HepG2 (cell line): Measurements from ENCODE around the gene SPHK1. TPM values are rescaled to one million over a fixed set of nuclear protein-coding genes. Genes with fewer than 3 reads are reported as not detected.

ENCODE experiments used
- GPN1 ChIP-seq: sonication (generic); formaldehyde crosslinking; IDR thresholded peaks from 2 replicates; pipeline ENCODE4 v1.5.1; 2020; ENCODE audit warnings: missing genetic modification reagents, borderline replicate concordance
- MAX ChIP-seq: IDR thresholded peaks from 2 replicates; pipeline ENCODE4 v1.6.1; 2012; ENCODE audit warnings: inconsistent platforms
- MLLT10 ChIP-seq: sonication (generic); formaldehyde crosslinking; IDR thresholded peaks from 2 replicates; pipeline ENCODE4 v1.4.0; 2020; ENCODE audit warnings: missing genetic modification reagents
- RCOR2 ChIP-seq: IDR thresholded peaks from 2 replicates; pipeline ENCODE4 v1.6.1; 2016; ENCODE audit warnings: missing biosample characterization, missing genetic modification reagents
- SRF ChIP-seq: IDR thresholded peaks from 2 replicates; pipeline ENCODE4 v1.6.1; 2011; ENCODE audit warnings: mild to moderate bottlenecking, low read depth, low read length, moderate library complexity
- ZBTB39 ChIP-seq: sonication (generic); formaldehyde crosslinking; IDR thresholded peaks from 2 replicates; pipeline ENCODE4 v1.5.0; 2020; ENCODE audit warnings: missing genetic modification reagents
- ZNF34 ChIP-seq: sonication (generic); formaldehyde crosslinking; IDR thresholded peaks from 2 replicates; pipeline ENCODE4 v1.4.0; 2020; ENCODE audit warnings: mild to moderate bottlenecking, missing genetic modification reagents, borderline replicate concordance
- ZNF547 ChIP-seq: sonication (generic); formaldehyde crosslinking; IDR thresholded peaks from 2 replicates; pipeline ENCODE4 v1.5.1; 2020; ENCODE audit warnings: mild to moderate bottlenecking, missing genetic modification reagents
- ZNF720 ChIP-seq: sonication (generic); formaldehyde crosslinking; IDR thresholded peaks from 2 replicates; pipeline ENCODE4 v1.4.0; 2020; ENCODE audit warnings: missing genetic modification reagents
- ZNF878 ChIP-seq: sonication (generic); formaldehyde crosslinking; IDR thresholded peaks from 2 replicates; pipeline ENCODE4 v1.8.1; 2023; ENCODE audit warnings: mild to moderate bottlenecking, missing genetic modification reagents, moderate library complexity
- polyA plus RNA-seq, 8 experiments: library from polyadenylated mRNA; depleted of rRNA in 3 of 8; stranded (reverse) in 7 of 8; unstranded in 1 of 8; fragments of >200 nt; fragmentation: Illumina TruSeq in 4 of 8; extraction: Trizol in 4 of 8; gene quantifications; 2 replicates each; pipeline versions ENCODE4 v1.2.1 to v1.2.3, GENCODE V29; 2011 to 2016; ENCODE audit warnings: low read depth in 4 of 8, missing spikeins in 1 of 8, mixed read lengths in 1 of 8; ENCODE audit not compliant: insufficient read depth in 1 of 8
- total RNA-seq, 5 experiments: library from RNA; depleted of rRNA; stranded (reverse); fragments of >200 nt; fragmentation: Illumina TruSeq; extraction: Trizol; gene quantifications; 2 replicates each; pipeline ENCODE4 v1.2.3, GENCODE V29; 2016; ENCODE audit warnings: low read depth in 1 of 5
- TF ChIP-seq, protein P1 (sequence below): sonication (generic); formaldehyde crosslinking; IDR thresholded peaks from one replicate; pipeline ENCODE4 v1.5.1; 2020; ENCODE audit warnings: mild to moderate bottlenecking, missing genetic modification reagents; ENCODE audit errors: not compliant biosample characterization
- TF ChIP-seq, protein P2 (sequence below): IDR thresholded peaks from 2 replicates; pipeline ENCODE4 v1.6.1; 2016; ENCODE audit warnings: low read depth, missing genetic modification reagents, missing compliant biosample characterization

SPHK1 gene
- total and polyA plus RNA-seq, 2 of the 13 experiments (the other 11 are each of a cell fraction or from before 2014, with no cell fraction given) = 129 to 160 TPM

DNA sequence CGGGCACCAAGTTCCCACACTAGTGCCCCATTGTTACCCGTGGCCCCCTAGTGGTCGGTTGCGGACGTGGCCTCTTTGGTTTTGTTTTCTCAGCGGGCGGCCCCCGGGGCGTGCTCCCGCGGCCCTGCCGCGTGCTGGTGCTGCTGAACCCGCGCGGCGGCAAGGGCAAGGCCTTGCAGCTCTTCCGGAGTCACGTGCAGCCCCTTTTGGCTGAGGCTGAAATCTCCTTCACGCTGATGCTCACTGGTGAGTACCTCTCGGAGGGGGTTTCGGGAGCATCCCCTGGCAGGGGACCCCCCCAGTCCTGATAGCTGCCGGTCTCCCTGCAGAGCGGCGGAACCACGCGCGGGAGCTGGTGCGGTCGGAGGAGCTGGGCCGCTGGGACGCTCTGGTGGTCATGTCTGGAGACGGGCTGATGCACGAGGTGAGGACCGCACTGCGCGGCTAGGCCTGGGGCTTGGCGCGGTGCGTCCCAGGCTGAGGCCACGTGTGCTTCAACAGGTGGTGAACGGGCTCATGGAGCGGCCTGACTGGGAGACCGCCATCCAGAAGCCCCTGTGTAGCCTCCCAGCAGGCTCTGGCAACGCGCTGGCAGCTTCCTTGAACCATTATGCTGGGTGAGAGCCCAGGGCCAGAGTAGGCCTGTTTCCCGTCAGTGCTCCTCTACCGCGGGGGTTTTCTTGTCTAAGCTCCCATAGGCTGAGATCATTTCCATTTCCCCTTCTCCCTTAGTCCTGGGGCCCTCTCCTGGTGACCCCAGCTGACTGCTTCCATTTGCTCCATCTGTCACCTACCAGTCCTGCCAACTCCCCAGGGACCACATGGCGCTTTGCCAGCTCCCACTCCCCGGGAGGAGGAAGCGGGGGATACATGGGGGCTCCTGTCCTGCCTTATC lies 1.7 kb downstream of the SPHK1 start (continued):
- TF ChIP-seq SRF = no peak
- no peak for TF ChIP-seq ZNF720
- TF ChIP-seq ZBTB39 (CRISPR knock-in tag) = peak; percentile 57; the same call in 1 of the 2 replicates
- peak; percentile 99 for TF ChIP-seq ZNF547 (CRISPR knock-in tag)
- no peak for TF ChIP-seq ZNF34 (CRISPR knock-in tag)
- TF ChIP-seq GPN1 (CRISPR knock-in tag) = peak; percentile 70; the same call in 1 of the 2 replicates
- no peak; the same call in 1 of the 2 replicates for TF ChIP-seq RCOR2 (CRISPR knock-in tag)
- TF ChIP-seq ZNF878 = peak; percentile 98
- TF ChIP-seq MLLT10 (CRISPR knock-in tag) = peak; percentile 98
- TF ChIP-seq, protein P1, sequence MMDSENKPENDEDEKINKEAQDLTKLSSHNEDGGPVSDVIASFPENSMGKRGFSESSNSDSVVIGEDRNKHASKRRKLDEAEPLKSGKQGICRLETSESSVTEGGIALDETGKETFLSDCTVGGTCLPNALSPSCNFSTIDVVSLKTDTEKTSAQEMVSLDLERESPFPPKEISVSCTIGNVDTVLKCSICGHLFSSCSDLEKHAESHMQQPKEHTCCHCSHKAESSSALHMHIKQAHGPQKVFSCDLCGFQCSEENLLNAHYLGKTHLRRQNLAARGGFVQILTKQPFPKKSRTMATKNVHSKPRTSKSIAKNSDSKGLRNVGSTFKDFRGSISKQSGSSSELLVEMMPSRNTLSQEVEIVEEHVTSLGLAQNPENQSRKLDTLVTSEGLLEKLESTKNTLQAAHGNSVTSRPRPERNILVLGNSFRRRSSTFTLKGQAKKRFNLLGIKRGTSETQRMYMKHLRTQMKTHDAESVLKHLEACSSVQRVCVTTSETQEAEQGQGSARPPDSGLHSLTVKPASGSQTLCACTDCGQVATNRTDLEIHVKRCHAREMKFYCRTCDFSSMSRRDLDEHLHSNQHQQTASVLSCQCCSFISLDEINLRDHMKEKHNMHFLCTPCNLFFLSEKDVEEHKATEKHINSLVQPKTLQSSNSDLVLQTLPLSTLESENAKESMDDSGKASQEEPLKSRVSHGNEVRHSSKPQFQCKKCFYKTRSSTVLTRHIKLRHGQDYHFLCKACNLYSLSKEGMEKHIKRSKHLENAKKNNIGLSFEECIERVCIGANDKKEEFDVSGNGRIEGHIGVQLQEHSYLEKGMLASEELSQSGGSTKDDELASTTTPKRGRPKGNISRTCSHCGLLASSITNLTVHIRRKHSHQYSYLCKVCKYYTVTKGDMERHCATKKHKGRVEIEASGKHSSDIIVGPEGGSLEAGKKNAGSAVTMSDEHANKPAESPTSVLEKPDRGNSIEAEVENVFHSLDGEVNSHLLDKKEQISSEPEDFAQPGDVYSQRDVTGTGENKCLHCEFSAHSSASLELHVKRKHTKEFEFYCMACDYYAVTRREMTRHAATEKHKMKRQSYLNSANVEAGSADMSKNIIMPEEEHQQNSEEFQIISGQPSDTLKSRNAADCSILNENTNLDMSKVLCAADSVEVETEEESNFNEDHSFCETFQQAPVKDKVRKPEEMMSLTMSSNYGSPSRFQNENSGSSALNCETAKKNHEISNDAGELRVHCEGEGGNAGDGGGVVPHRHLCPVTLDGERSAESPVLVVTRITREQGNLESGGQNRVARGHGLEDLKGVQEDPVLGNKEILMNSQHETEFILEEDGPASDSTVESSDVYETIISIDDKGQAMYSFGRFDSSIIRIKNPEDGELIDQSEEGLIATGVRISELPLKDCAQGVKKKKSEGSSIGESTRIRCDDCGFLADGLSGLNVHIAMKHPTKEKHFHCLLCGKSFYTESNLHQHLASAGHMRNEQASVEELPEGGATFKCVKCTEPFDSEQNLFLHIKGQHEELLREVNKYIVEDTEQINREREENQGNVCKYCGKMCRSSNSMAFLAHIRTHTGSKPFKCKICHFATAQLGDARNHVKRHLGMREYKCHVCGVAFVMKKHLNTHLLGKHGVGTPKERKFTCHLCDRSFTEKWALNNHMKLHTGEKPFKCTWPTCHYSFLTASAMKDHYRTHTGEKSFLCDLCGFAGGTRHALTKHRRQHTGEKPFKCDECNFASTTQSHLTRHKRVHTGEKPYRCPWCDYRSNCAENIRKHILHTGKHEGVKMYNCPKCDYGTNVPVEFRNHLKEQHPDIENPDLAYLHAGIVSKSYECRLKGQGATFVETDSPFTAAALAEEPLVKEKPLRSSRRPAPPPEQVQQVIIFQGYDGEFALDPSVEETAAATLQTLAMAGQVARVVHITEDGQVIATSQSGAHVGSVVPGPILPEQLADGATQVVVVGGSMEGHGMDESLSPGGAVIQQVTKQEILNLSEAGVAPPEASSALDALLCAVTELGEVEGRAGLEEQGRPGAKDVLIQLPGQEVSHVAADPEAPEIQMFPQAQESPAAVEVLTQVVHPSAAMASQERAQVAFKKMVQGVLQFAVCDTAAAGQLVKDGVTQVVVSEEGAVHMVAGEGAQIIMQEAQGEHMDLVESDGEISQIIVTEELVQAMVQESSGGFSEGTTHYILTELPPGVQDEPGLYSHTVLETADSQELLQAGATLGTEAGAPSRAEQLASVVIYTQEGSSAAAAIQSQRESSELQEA = peak; percentile 99
- TF ChIP-seq MAX = peak; percentile 99
- TF ChIP-seq, protein P2, sequence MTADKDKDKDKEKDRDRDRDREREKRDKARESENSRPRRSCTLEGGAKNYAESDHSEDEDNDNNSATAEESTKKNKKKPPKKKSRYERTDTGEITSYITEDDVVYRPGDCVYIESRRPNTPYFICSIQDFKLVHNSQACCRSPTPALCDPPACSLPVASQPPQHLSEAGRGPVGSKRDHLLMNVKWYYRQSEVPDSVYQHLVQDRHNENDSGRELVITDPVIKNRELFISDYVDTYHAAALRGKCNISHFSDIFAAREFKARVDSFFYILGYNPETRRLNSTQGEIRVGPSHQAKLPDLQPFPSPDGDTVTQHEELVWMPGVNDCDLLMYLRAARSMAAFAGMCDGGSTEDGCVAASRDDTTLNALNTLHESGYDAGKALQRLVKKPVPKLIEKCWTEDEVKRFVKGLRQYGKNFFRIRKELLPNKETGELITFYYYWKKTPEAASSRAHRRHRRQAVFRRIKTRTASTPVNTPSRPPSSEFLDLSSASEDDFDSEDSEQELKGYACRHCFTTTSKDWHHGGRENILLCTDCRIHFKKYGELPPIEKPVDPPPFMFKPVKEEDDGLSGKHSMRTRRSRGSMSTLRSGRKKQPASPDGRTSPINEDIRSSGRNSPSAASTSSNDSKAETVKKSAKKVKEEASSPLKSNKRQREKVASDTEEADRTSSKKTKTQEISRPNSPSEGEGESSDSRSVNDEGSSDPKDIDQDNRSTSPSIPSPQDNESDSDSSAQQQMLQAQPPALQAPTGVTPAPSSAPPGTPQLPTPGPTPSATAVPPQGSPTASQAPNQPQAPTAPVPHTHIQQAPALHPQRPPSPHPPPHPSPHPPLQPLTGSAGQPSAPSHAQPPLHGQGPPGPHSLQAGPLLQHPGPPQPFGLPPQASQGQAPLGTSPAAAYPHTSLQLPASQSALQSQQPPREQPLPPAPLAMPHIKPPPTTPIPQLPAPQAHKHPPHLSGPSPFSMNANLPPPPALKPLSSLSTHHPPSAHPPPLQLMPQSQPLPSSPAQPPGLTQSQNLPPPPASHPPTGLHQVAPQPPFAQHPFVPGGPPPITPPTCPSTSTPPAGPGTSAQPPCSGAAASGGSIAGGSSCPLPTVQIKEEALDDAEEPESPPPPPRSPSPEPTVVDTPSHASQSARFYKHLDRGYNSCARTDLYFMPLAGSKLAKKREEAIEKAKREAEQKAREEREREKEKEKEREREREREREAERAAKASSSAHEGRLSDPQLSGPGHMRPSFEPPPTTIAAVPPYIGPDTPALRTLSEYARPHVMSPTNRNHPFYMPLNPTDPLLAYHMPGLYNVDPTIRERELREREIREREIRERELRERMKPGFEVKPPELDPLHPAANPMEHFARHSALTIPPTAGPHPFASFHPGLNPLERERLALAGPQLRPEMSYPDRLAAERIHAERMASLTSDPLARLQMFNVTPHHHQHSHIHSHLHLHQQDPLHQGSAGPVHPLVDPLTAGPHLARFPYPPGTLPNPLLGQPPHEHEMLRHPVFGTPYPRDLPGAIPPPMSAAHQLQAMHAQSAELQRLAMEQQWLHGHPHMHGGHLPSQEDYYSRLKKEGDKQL = no peak
